Spinal cord (tissue), 10 donors: ENCODE results near the gene POGZ. TPM values are rescaled to one million over a fixed set of nuclear protein-coding genes. Genes with fewer than 3 reads are reported as not detected.

Experiments used
- DNase-seq, 6 donors: peaks; one replicate each; pipeline versions ENCODE4 v3.0.0 to v3.0.0-alpha.2; 2013 to 2015; ENCODE audit warnings: low spot score in 6 of 6, low read depth in 4 of 6
- H3K27ac ChIP-seq: one replicate; pipeline ENCODE4 v1.5.1; 2013; ENCODE audit warnings: low read depth, low read length, control low read depth
- H3K27me3 ChIP-seq: one replicate; pipeline ENCODE4 v1.6.1; 2013; ENCODE audit warnings: low read length; ENCODE audit not compliant: control insufficient read depth, insufficient read depth
- H3K36me3 ChIP-seq: one replicate; pipeline ENCODE4 v1.6.1; 2013; ENCODE audit warnings: low read length; ENCODE audit not compliant: control insufficient read depth, insufficient read depth
- H3K4me1 ChIP-seq: one replicate; pipeline ENCODE4 v1.6.1; 2013; ENCODE audit warnings: low read length; ENCODE audit not compliant: control insufficient read depth, insufficient read depth
- H3K4me3 ChIP-seq: one replicate; pipeline ENCODE4 v1.5.1; 2013; ENCODE audit warnings: low read depth, low read length, control low read depth
- H3K9me3 ChIP-seq: one replicate; pipeline ENCODE4 v1.6.1; 2013; ENCODE audit warnings: low read length; ENCODE audit not compliant: control insufficient read depth, insufficient read depth
- whole genome bisulfite sequencing: methylation state at CpG from one replicate; pipeline ENCODE4 v1.1.5; 2013; ENCODE audit warnings: missing lambda C conversion rate; ENCODE audit not compliant: insufficient coverage; 5-methylcytosine and 5-hydroxymethylcytosine counted together
- polyA plus RNA-seq, 2 donors: library from polyadenylated mRNA; unstranded; fragments of 120-200 nt; gene quantifications; one replicate each; pipeline ENCODE4 v1.2.1, GENCODE V29; 2013; ENCODE audit not compliant: insufficient read length in 2 of 2
- total RNA-seq, 2 donors: library from RNA; depleted of rRNA in 1 of 2; stranded (reverse); fragments of 120-200 nt in 1 of 2; fragments of >200 nt in 1 of 2; gene quantifications; one replicate each; pipeline versions ENCODE4 v1.2.3 to v1.2.4, GENCODE V29; 2013 to 2014
- donor health status: healthy.

Gene POGZ
- total and polyA plus RNA-seq, 4 donors: 56.0 to 102 (median 81.2) TPM

GRCh38 chr1:151370211-151370911 lies 88.9 kb downstream of the POGZ start:
- Histone ChIP-seq H3K27me3 (no peaks in the 10 kb centered on the region), H3K4me3 (no peak overlapping the region), H3K4me1 (peaks cover 47% of the 10 kb centered on the region), H3K9me3 (no peaks in the 10 kb centered on the region), H3K36me3 (peaks cover 14% of the 10 kb centered on the region), H3K27ac (no peak overlapping the region)
- WGBS: 84% methylated on average over 3 of the region's 6 CpGs
- no peak for DNase-seq

GRCh38 chr1:151369621-151370048 lies 89.7 kb downstream of the POGZ start:
- Histone ChIP-seq H3K27me3 (no peaks in the 10 kb centered on the region), H3K27ac (no peak overlapping the region), H3K9me3 (no peaks in the 10 kb centered on the region), H3K36me3 (peaks cover 15% of the 10 kb centered on the region), H3K4me1 (peaks cover 47% of the 10 kb centered on the region), H3K4me3 (no peak overlapping the region)
- 85% methylated on average over 12 of the region's 15 CpGs for WGBS
- no peak for DNase-seq

GRCh38 chr1:151369302-151369610 lies 90.0 kb downstream of the POGZ start:
- WGBS: 90% methylated on average over 7 of the region's 7 CpGs
- H3K36me3 ChIP-seq: peaks cover 15% of the 10 kb centered on the region
- no peak for DNase-seq
- no peak overlapping the region for H3K4me3 ChIP-seq
- H3K27ac ChIP-seq: no peak overlapping the region
- peaks cover 47% of the 10 kb centered on the region for H3K4me1 ChIP-seq
- H3K27me3 ChIP-seq: no peaks in the 10 kb centered on the region
- H3K9me3 ChIP-seq: no peaks in the 10 kb centered on the region

- no peak for DNase-seq
- peaks cover 15% of the 10 kb centered on the region for H3K36me3 ChIP-seq
- no peak overlapping the region for H3K27ac ChIP-seq
- peaks cover 40% of the 10 kb centered on the region for H3K4me1 ChIP-seq
- H3K9me3 ChIP-seq: no peaks in the 10 kb centered on the region
- WGBS: 93% methylated on average over 18 of the region's 20 CpGs
- H3K27me3 ChIP-seq: no peaks in the 10 kb centered on the region
- no peak overlapping the region for H3K4me3 ChIP-seq
These were observed 90.6 kb downstream of the POGZ start for GRCh38 chr1:151368393-151369301.

- Histone ChIP-seq H3K4me3 (no peak overlapping the region), H3K4me1 (peaks cover 32% of the 10 kb centered on the region), H3K36me3 (peaks cover 15% of the 10 kb centered on the region), H3K9me3 (peaks cover 1% of the 10 kb centered on the region), H3K27me3 (no peaks in the 10 kb centered on the region), H3K27ac (no peak overlapping the region)
- WGBS: 95% methylated on average over 4 of the region's 8 CpGs
- DNase-seq: no peak
These were observed 91.5 kb downstream of the POGZ start for GRCh38 chr1:151367658-151368392.

GRCh38 chr1:151364996-151365395 lies 94.3 kb downstream of the POGZ start:
- DNase-seq: no peak
- Histone ChIP-seq H3K4me1 (peaks cover 5% of the 10 kb centered on the region), H3K36me3 (peaks cover 15% of the 10 kb centered on the region), H3K9me3 (peaks cover 6% of the 10 kb centered on the region), H3K27ac (no peak overlapping the region), H3K4me3 (no peak overlapping the region), H3K27me3 (no peaks in the 10 kb centered on the region)
- WGBS: 84% methylated on average over 2 of the region's 4 CpGs

GRCh38 chr1:151362308-151363155 lies 96.8 kb downstream of the POGZ start:
- peaks cover 6% of the 10 kb centered on the region for H3K9me3 ChIP-seq
- H3K27me3 ChIP-seq: no peaks in the 10 kb centered on the region
- H3K36me3 ChIP-seq: peaks cover 5% of the 10 kb centered on the region
- DNase-seq: no peak
- no peak overlapping the region for H3K27ac ChIP-seq
- H3K4me1 ChIP-seq: no peaks in the 10 kb centered on the region
- no peak overlapping the region for H3K4me3 ChIP-seq
- WGBS: 92% methylated on average over 2 of the region's 3 CpGs

GRCh38 chr1:151361883-151362282 lies 97.4 kb downstream of the POGZ start:
- Histone ChIP-seq H3K4me3 (no peak overlapping the region), H3K27ac (no peak overlapping the region), H3K27me3 (no peaks in the 10 kb centered on the region)

GRCh38 chr1:151356696-151357095 lies 102.6 kb downstream of the POGZ start:
- Histone ChIP-seq H3K4me3 (no peak overlapping the region), H3K36me3 (no peaks in the 10 kb centered on the region), H3K27ac (no peak overlapping the region), H3K4me1 (no peaks in the 10 kb centered on the region), H3K27me3 (no peaks in the 10 kb centered on the region), H3K9me3 (no peaks in the 10 kb centered on the region)
- DNase-seq: no peak
- no CpG with 5 or more reads among the region's 2 CpGs for WGBS

More at GRCh38 chr1:151361883-151362282, 97.4 kb downstream of the POGZ start:
- H3K4me1 ChIP-seq: no peaks in the 10 kb centered on the region
- DNase-seq: no peak
- H3K9me3 ChIP-seq: peaks cover 6% of the 10 kb centered on the region
- peaks cover 5% of the 10 kb centered on the region for H3K36me3 ChIP-seq
